SK-N-SH (cell line): Measurements from ENCODE around the gene RALGDS.

Experiments
- FOXJ3 ChIP-seq: sonication (generic); formaldehyde crosslinking; IDR thresholded peaks from 2 replicates; pipeline ENCODE4 v1.5.1; 2020; ENCODE audit warnings: mild to moderate bottlenecking, missing genetic modification reagents
- TF ChIP-seq, protein P1 (sequence below): fragments of 200-600 bp; sonication (generic); IDR thresholded peaks from 2 replicates; pipeline ENCODE4 v1.6.1; 2017; ENCODE audit warnings: antibody characterized with exemption, mild to moderate bottlenecking, moderate library complexity

DNA sequence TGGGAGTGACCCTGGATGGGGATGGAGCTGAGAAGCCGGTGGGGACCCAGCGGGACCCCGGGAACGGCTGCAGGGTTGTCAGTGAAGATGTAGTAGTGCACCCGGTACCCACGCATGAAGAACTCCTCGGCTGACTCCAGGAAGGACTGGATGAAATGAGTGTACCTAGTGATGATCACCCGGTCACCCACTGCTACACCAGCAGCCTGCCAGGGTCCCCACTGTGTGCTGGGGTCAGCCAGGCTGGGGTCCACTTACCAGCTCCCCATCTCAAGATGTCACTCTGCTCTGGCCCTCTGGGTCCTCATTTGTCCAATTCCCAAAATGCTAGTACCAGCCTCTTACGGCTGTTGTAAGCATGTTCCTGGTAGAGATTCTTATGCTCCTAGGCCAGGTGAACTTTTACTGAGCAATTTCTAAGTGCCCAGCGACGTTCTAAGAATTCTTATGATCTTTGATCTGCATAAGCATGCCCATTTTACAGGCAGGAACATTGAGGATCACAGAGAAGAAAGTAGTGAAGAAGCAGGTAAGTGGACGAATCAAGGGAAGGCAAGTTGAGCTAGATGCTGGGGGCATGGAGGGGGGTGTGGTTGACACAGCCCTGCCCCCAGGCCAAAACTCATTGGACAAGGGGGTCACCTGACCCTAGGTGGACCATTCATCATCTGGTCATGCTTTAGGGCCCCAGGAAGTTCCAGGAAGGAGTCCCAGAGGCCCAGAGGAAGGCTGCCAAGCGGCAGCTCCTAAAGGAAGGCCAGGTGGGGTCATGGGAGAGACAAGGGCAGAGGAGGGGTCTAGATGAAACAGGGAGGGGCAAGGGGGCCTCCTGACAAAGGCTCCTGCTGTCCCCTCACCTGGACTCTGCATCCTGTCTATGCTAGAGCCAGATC, 33.3 kb upstream of the RALGDS start:
- no peak for TF ChIP-seq FOXJ3 (CRISPR knock-in tag)
- TF ChIP-seq, protein P1, sequence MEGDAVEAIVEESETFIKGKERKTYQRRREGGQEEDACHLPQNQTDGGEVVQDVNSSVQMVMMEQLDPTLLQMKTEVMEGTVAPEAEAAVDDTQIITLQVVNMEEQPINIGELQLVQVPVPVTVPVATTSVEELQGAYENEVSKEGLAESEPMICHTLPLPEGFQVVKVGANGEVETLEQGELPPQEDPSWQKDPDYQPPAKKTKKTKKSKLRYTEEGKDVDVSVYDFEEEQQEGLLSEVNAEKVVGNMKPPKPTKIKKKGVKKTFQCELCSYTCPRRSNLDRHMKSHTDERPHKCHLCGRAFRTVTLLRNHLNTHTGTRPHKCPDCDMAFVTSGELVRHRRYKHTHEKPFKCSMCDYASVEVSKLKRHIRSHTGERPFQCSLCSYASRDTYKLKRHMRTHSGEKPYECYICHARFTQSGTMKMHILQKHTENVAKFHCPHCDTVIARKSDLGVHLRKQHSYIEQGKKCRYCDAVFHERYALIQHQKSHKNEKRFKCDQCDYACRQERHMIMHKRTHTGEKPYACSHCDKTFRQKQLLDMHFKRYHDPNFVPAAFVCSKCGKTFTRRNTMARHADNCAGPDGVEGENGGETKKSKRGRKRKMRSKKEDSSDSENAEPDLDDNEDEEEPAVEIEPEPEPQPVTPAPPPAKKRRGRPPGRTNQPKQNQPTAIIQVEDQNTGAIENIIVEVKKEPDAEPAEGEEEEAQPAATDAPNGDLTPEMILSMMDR: no peak
